ENCODE data around the gene ZNF408.

The ZNF408 gene

DNA sequence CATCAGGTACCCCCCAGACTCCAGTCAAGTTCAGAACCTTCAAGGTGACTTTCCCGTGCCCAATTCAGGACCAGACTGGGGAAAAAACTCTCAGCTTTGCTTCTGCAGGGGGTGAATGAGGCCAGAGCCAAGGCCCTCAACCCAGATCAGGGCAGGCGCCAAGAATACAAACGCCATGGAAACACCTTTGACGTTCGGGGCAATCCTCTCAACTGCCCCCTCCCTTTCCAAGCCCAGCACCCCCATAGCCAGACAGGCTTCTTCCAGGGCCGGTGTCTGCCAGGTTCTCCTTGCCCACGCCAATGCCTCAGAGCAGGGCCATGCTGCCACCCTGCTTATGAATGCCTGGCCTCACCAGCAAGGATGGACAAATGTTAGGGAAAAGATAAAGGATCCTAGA is 6.2 kb upstream of the ZNF408 start:
- Histone ChIP-seq H3K4me1 (ENCODE audit: insufficient read depth, poor library complexity, severe bottlenecking) (no peaks in the 10 kb centered on the region), H3K27ac (ENCODE audit: poor library complexity, severe bottlenecking) (no peak overlapping the region), H3K9me3 (ENCODE audit: severe bottlenecking) (no peaks in the 10 kb centered on the region), H3K4me3 (ENCODE audit: severe bottlenecking) (no peak overlapping the region), H3K27me3 (ENCODE audit: insufficient read depth, poor library complexity, severe bottlenecking) (no peaks in the 10 kb centered on the region), H3K36me3 (ENCODE audit: low read depth) (peaks cover 22% of the 10 kb centered on the region)
- no peak for TF ChIP-seq CTCF (IDR thresholded peaks at IDR 0.05; ENCODE audit: poor library complexity, severe bottlenecking)
- no peak for ATAC-seq (ENCODE audit: low read depth)
- DNase-seq (ENCODE audit: low spot score), result no peak

- Histone ChIP-seq H3K9me3 (ENCODE audit: severe bottlenecking) (no peaks in the 10 kb centered on the region), H3K27me3 (ENCODE audit: insufficient read depth, poor library complexity, severe bottlenecking) (no peaks in the 10 kb centered on the region), H3K27ac (ENCODE audit: poor library complexity, severe bottlenecking) (no peak overlapping the region), H3K36me3 (ENCODE audit: low read depth) (peaks cover 22% of the 10 kb centered on the region), H3K4me1 (ENCODE audit: insufficient read depth, poor library complexity, severe bottlenecking) (no peaks in the 10 kb centered on the region), H3K4me3 (ENCODE audit: severe bottlenecking) (no peak overlapping the region)
- DNase-seq (ENCODE audit: low spot score), result no peak
- no peak for TF ChIP-seq CTCF (IDR thresholded peaks at IDR 0.05; ENCODE audit: poor library complexity, severe bottlenecking)
- no peak for ATAC-seq (ENCODE audit: low read depth)
Observed at GRCh38 chr11:46695345-46696211, 5.3 kb upstream of the ZNF408 start.

DNA sequence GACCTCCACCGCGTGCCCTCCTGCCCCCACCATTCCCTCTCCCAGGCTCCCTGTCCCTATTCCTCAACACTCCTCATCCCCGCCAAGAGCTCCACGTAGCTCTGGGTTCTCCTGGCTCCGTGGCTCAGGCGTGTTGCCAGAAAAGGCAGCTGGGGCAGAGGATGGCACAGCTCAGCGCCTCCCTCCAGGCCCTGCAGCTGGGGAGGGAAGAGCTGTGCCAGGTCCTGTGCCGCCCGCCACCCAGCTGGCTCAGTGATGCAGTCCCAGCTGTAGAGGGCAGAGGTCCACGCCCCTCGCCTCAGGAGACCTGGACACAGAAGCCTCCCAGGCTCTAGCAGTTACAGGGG is 4.6 kb upstream of the ZNF408 start:
- ATAC-seq (ENCODE audit: low read depth) (no peak), DNase-seq (ENCODE audit: low spot score) (no peak)
- no peak overlapping the region for H3K27ac ChIP-seq (ENCODE audit: poor library complexity, severe bottlenecking)
- TF ChIP-seq CTCF (IDR thresholded peaks at IDR 0.05; ENCODE audit: poor library complexity, severe bottlenecking), result no peak
- H3K4me1 ChIP-seq (ENCODE audit: insufficient read depth, poor library complexity, severe bottlenecking), result no peaks in the 10 kb centered on the region
- H3K27me3 ChIP-seq (ENCODE audit: insufficient read depth, poor library complexity, severe bottlenecking), result no peaks in the 10 kb centered on the region
- peaks cover 23% of the 10 kb centered on the region for H3K36me3 ChIP-seq (ENCODE audit: low read depth)
- no peak overlapping the region for H3K4me3 ChIP-seq (ENCODE audit: severe bottlenecking)
- no peaks in the 10 kb centered on the region for H3K9me3 ChIP-seq (ENCODE audit: severe bottlenecking)

DNA sequence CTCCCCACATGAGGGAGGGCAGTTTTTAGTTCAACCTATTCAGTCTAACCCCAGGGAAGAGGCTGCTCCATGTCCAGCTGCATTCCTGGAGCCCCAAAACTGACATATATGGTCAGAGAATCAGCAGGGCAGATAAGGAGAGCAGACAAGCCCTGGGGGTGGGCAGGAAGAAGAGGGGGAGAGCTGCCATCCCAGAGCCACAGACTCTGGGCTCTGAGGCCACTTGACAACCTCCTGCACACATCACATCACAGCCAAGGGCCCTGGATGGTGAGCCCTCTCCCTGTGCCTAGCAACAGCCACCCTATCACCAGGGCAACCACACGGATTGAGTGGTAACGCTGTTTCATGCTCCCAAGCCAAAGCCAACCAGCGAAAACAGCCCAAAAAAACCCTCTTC is 3.5 kb upstream of the ZNF408 start:
- no peaks in the 10 kb centered on the region for H3K4me1 ChIP-seq (ENCODE audit: insufficient read depth, poor library complexity, severe bottlenecking)
- no peaks in the 10 kb centered on the region for H3K9me3 ChIP-seq (ENCODE audit: severe bottlenecking)
- H3K27ac ChIP-seq (ENCODE audit: poor library complexity, severe bottlenecking), result no peak overlapping the region
- peaks cover 34% of the 10 kb centered on the region for H3K36me3 ChIP-seq (ENCODE audit: low read depth)
- no peak overlapping the region for H3K4me3 ChIP-seq (ENCODE audit: severe bottlenecking)
- DNase-seq (ENCODE audit: low spot score) (no peak), ATAC-seq (ENCODE audit: low read depth) (no peak)
- H3K27me3 ChIP-seq (ENCODE audit: insufficient read depth, poor library complexity, severe bottlenecking), result no peaks in the 10 kb centered on the region
- no peak for TF ChIP-seq CTCF (IDR thresholded peaks at IDR 0.05; ENCODE audit: poor library complexity, severe bottlenecking)

GRCh38 chr11:46697723-46698122 is 3.1 kb upstream of the ZNF408 start:
- no peaks in the 10 kb centered on the region for H3K27me3 ChIP-seq (ENCODE audit: insufficient read depth, poor library complexity, severe bottlenecking)
- H3K36me3 ChIP-seq (ENCODE audit: low read depth), result peaks cover 38% of the 10 kb centered on the region
- no peaks in the 10 kb centered on the region for H3K9me3 ChIP-seq (ENCODE audit: severe bottlenecking)
- DNase-seq (ENCODE audit: low spot score), result no peak
- no peak overlapping the region for H3K27ac ChIP-seq (ENCODE audit: poor library complexity, severe bottlenecking)
- H3K4me3 ChIP-seq (ENCODE audit: severe bottlenecking), result no peak overlapping the region
- no peak for TF ChIP-seq CTCF (IDR thresholded peaks at IDR 0.05; ENCODE audit: poor library complexity, severe bottlenecking)
- ATAC-seq (ENCODE audit: low read depth), result no peak
- H3K4me1 ChIP-seq (ENCODE audit: insufficient read depth, poor library complexity, severe bottlenecking), result no peaks in the 10 kb centered on the region

All from RWPE2 (cell line).